ENCODE results near the gene ADCK1.

Gene ADCK1

GRCh38 chr14:77903937-77904617, 104.2 kb downstream of the ADCK1 start:
- WGBS (ENCODE audit: insufficient coverage): 94% methylated on average over 6 of the region's 8 CpGs
- peaks cover 0 to 2% (median 0%) of the 10 kb centered on the region in 5 experiments for H3K9me3 ChIP-seq (ENCODE audit: control extremely low read depth in 1 of 5, control insufficient read depth in 4 of 5, insufficient read depth in 2 of 5, low read depth in 1 of 5, low read length in 4 of 5)
- H3K36me3 ChIP-seq (ENCODE audit: control insufficient read depth in 4 of 4, insufficient read depth in 4 of 4, low read length in 3 of 4): peaks cover 0 to 2% (median 0%) of the 10 kb centered on the region in 4 experiments
- H3K27me3 ChIP-seq (replicated peaks in 2 of 5; ENCODE audit: control insufficient read depth in 4 of 5, insufficient read depth in 5 of 5, low read length in 4 of 5): no peaks in the 10 kb centered on the region
- H3K4me3 ChIP-seq (ENCODE audit: control insufficient read depth in 1 of 7, extremely low read depth in 1 of 7, insufficient read depth in 4 of 7, low read depth in 2 of 7, low read length in 6 of 7): no peak overlapping the region
- H3K27ac ChIP-seq (ENCODE audit: insufficient read depth in 1 of 2, low read depth in 1 of 2, low read length in 2 of 2, poor library complexity in 1 of 2, severe bottlenecking in 2 of 2): no peak overlapping the region
- POLR2A ChIA-PET: no interaction called here
- CTCF ChIA-PET: interaction anchor here (0.9 to 1.3 kb wide), 2 partner anchors 9 to 11 kb away, joined by 3 read pairs; no protein-coding TSS in a partner anchor
- no peak for DNase-seq
- peaks cover 0 to 9% (median 0%) of the 10 kb centered on the region in 4 experiments for H3K4me1 ChIP-seq (ENCODE audit: control extremely low read depth in 1 of 4, control insufficient read depth in 4 of 4, insufficient read depth in 4 of 4, low read length in 3 of 4)

GRCh38 chr14:77906446-77906845, 106.5 kb downstream of the ADCK1 start:
- DNase-seq: no peak
- Histone ChIP-seq H3K4me3 (ENCODE audit: control insufficient read depth in 1 of 7, extremely low read depth in 1 of 7, insufficient read depth in 4 of 7, low read depth in 2 of 7, low read length in 6 of 7) (no peak overlapping the region), H3K9me3 (ENCODE audit: control extremely low read depth in 1 of 5, control insufficient read depth in 4 of 5, insufficient read depth in 2 of 5, low read depth in 1 of 5, low read length in 4 of 5) (peaks cover 0 to 2% (median 0%) of the 10 kb centered on the region in 5 experiments), H3K4me1 (ENCODE audit: control extremely low read depth in 1 of 4, control insufficient read depth in 4 of 4, insufficient read depth in 4 of 4, low read length in 3 of 4) (peaks cover 0 to 9% (median 0%) of the 10 kb centered on the region in 4 experiments), H3K27ac (ENCODE audit: insufficient read depth in 1 of 2, low read depth in 1 of 2, low read length in 2 of 2, poor library complexity in 1 of 2, severe bottlenecking in 2 of 2) (no peak overlapping the region), H3K27me3 (replicated peaks in 2 of 5; ENCODE audit: control insufficient read depth in 4 of 5, insufficient read depth in 5 of 5, low read length in 4 of 5) (no peaks in the 10 kb centered on the region), H3K36me3 (ENCODE audit: control insufficient read depth in 4 of 4, insufficient read depth in 4 of 4, low read length in 3 of 4) (no peaks in the 10 kb centered on the region)
- POLR2A ChIA-PET: no interaction called here
- 100% methylated on average over 1 of the region's 1 CpG for WGBS (ENCODE audit: insufficient coverage)
- CTCF ChIA-PET: no interaction called here

GRCh38 chr14:77908847-77909246, 108.9 kb downstream of the ADCK1 start:
- CTCF ChIA-PET: no interaction called here
- Histone ChIP-seq H3K27ac (ENCODE audit: insufficient read depth in 1 of 2, low read depth in 1 of 2, low read length in 2 of 2, poor library complexity in 1 of 2, severe bottlenecking in 2 of 2) (no peak overlapping the region), H3K4me1 (ENCODE audit: control extremely low read depth in 1 of 4, control insufficient read depth in 4 of 4, insufficient read depth in 4 of 4, low read length in 3 of 4) (peaks cover 0 to 5% (median 0%) of the 10 kb centered on the region in 4 experiments), H3K4me3 (ENCODE audit: control insufficient read depth in 1 of 7, extremely low read depth in 1 of 7, insufficient read depth in 4 of 7, low read depth in 2 of 7, low read length in 6 of 7) (no peak overlapping the region), H3K9me3 (ENCODE audit: control extremely low read depth in 1 of 5, control insufficient read depth in 4 of 5, insufficient read depth in 2 of 5, low read depth in 1 of 5, low read length in 4 of 5) (peaks cover 0 to 2% (median 0%) of the 10 kb centered on the region in 5 experiments), H3K27me3 (replicated peaks in 2 of 5; ENCODE audit: control insufficient read depth in 4 of 5, insufficient read depth in 5 of 5, low read length in 4 of 5) (no peaks in the 10 kb centered on the region), H3K36me3 (ENCODE audit: control insufficient read depth in 4 of 4, insufficient read depth in 4 of 4, low read length in 3 of 4) (no peaks in the 10 kb centered on the region)
- POLR2A ChIA-PET: no interaction called here
- DNase-seq: no peak
- WGBS (ENCODE audit: insufficient coverage): no CpG with 5 or more reads among the region's 4 CpGs

GRCh38 chr14:77909911-77910310, 110.0 kb downstream of the ADCK1 start:
- H3K27ac ChIP-seq (ENCODE audit: insufficient read depth in 1 of 2, low read depth in 1 of 2, low read length in 2 of 2, poor library complexity in 1 of 2, severe bottlenecking in 2 of 2): no peak overlapping the region
- 80% methylated on average over 3 of the region's 3 CpGs for WGBS (ENCODE audit: insufficient coverage)
- H3K27me3 ChIP-seq (replicated peaks in 2 of 5; ENCODE audit: control insufficient read depth in 4 of 5, insufficient read depth in 5 of 5, low read length in 4 of 5): no peaks in the 10 kb centered on the region
- ChIA-PET POLR2A (no interaction called here), CTCF (interaction anchor here (1.4 kb wide), 1 partner anchor 685 kb away, joined by 3 read pairs; no protein-coding TSS in a partner anchor)
- peaks cover 0 to 2% (median 0%) of the 10 kb centered on the region in 5 experiments for H3K9me3 ChIP-seq (ENCODE audit: control extremely low read depth in 1 of 5, control insufficient read depth in 4 of 5, insufficient read depth in 2 of 5, low read depth in 1 of 5, low read length in 4 of 5)
- peaks cover 0 to 13% (median 1%) of the 10 kb centered on the region in 4 experiments for H3K4me1 ChIP-seq (ENCODE audit: control extremely low read depth in 1 of 4, control insufficient read depth in 4 of 4, insufficient read depth in 4 of 4, low read length in 3 of 4)
- no peaks in the 10 kb centered on the region for H3K36me3 ChIP-seq (ENCODE audit: control insufficient read depth in 4 of 4, insufficient read depth in 4 of 4, low read length in 3 of 4)
- H3K4me3 ChIP-seq (ENCODE audit: control insufficient read depth in 1 of 7, extremely low read depth in 1 of 7, insufficient read depth in 4 of 7, low read depth in 2 of 7, low read length in 6 of 7): no peak overlapping the region
- no peak for DNase-seq

GRCh38 chr14:77910506-77910905, 110.6 kb downstream of the ADCK1 start:
- H3K27me3 ChIP-seq (replicated peaks in 2 of 5; ENCODE audit: control insufficient read depth in 4 of 5, insufficient read depth in 5 of 5, low read length in 4 of 5): no peaks in the 10 kb centered on the region
- DNase-seq: no peak
- H3K27ac ChIP-seq (ENCODE audit: insufficient read depth in 1 of 2, low read depth in 1 of 2, low read length in 2 of 2, poor library complexity in 1 of 2, severe bottlenecking in 2 of 2): no peak overlapping the region
- no peaks in the 10 kb centered on the region for H3K36me3 ChIP-seq (ENCODE audit: control insufficient read depth in 4 of 4, insufficient read depth in 4 of 4, low read length in 3 of 4)
- POLR2A ChIA-PET: no interaction called here
- WGBS (ENCODE audit: insufficient coverage): 93% methylated on average over 7 of the region's 8 CpGs
- no peak overlapping the region for H3K4me3 ChIP-seq (ENCODE audit: control insufficient read depth in 1 of 7, extremely low read depth in 1 of 7, insufficient read depth in 4 of 7, low read depth in 2 of 7, low read length in 6 of 7)
- peaks cover 0 to 13% (median 1%) of the 10 kb centered on the region in 4 experiments for H3K4me1 ChIP-seq (ENCODE audit: control extremely low read depth in 1 of 4, control insufficient read depth in 4 of 4, insufficient read depth in 4 of 4, low read length in 3 of 4)
- peaks cover 0 to 2% (median 0%) of the 10 kb centered on the region in 5 experiments for H3K9me3 ChIP-seq (ENCODE audit: control extremely low read depth in 1 of 5, control insufficient read depth in 4 of 5, insufficient read depth in 2 of 5, low read depth in 1 of 5, low read length in 4 of 5)
- CTCF ChIA-PET: interaction anchor here (1.4 to 2.4 kb wide), 3 partner anchors 8 to 684 kb away, joined by 3 to 6 read pairs (median 3); no protein-coding TSS in a partner anchor

GRCh38 chr14:77911356-77911755, 111.4 kb downstream of the ADCK1 start:
- no peak for DNase-seq
- no peak overlapping the region for H3K4me3 ChIP-seq (ENCODE audit: control insufficient read depth in 1 of 7, extremely low read depth in 1 of 7, insufficient read depth in 4 of 7, low read depth in 2 of 7, low read length in 6 of 7)
- no peaks in the 10 kb centered on the region for H3K36me3 ChIP-seq (ENCODE audit: control insufficient read depth in 4 of 4, insufficient read depth in 4 of 4, low read length in 3 of 4)
- ChIA-PET CTCF (interaction anchor here (1.4 to 2.4 kb wide), 3 partner anchors 9 to 683 kb away, joined by 3 to 6 read pairs (median 3); no protein-coding TSS in a partner anchor), POLR2A (interaction anchor here (0.6 kb wide), 2 partner anchors 650 to 686 kb away, joined by 3 read pairs; no protein-coding TSS in a partner anchor)
- H3K27me3 ChIP-seq (replicated peaks in 2 of 5; ENCODE audit: control insufficient read depth in 4 of 5, insufficient read depth in 5 of 5, low read length in 4 of 5): no peaks in the 10 kb centered on the region
- peaks cover 0 to 13% (median 1%) of the 10 kb centered on the region in 4 experiments for H3K4me1 ChIP-seq (ENCODE audit: control extremely low read depth in 1 of 4, control insufficient read depth in 4 of 4, insufficient read depth in 4 of 4, low read length in 3 of 4)
- H3K27ac ChIP-seq (ENCODE audit: insufficient read depth in 1 of 2, low read depth in 1 of 2, low read length in 2 of 2, poor library complexity in 1 of 2, severe bottlenecking in 2 of 2): no peak overlapping the region
- WGBS (ENCODE audit: insufficient coverage): no CpG with 5 or more reads among the region's 2 CpGs
- H3K9me3 ChIP-seq (ENCODE audit: control extremely low read depth in 1 of 5, control insufficient read depth in 4 of 5, insufficient read depth in 2 of 5, low read depth in 1 of 5, low read length in 4 of 5): peaks cover 0 to 1% (median 0%) of the 10 kb centered on the region in 5 experiments
